Neural progenitor cell (in vitro differentiated cells): Measurements from ENCODE around the gene CSRP2. TPM values are rescaled to one million over a fixed set of nuclear protein-coding genes. Genes with fewer than 3 reads are reported as not detected.
A peak's percentile ranks its signal among the peaks of the same experiment; 100 is the strongest.

Experiments
- DNase-seq: peaks from one replicate; pipeline ENCODE4 v3.0.0-alpha.2; 2016; ENCODE audit warnings: low spot score
- H2AFZ ChIP-seq: fragments of 200-600 bp; sonication (generic); replicated peaks from 2 replicates; pipeline ENCODE4 v1.6.1; 2016; ENCODE audit warnings: antibody characterized with exemption
- H3F3A ChIP-seq: fragments of 200-600 bp; sonication (generic); 2 replicates; pipeline ENCODE4 v1.6.1; 2016; ENCODE audit warnings: antibody characterized with exemption, low read depth
- H3K27ac ChIP-seq: fragments of 200-600 bp; sonication (generic); 2 replicates; pipeline ENCODE4 v1.5.1; 2016; ENCODE audit warnings: mild to moderate bottlenecking
- H3K27me3 ChIP-seq: fragments of 200-600 bp; sonication (generic); 2 replicates; pipeline ENCODE4 v1.6.1; 2016; ENCODE audit warnings: mild to moderate bottlenecking, moderate library complexity
- H3K36me3 ChIP-seq: fragments of 200-600 bp; sonication (generic); 2 replicates; pipeline ENCODE4 v1.5.1; 2016
- H3K4me1 ChIP-seq: fragments of 200-600 bp; sonication (generic); 2 replicates; pipeline ENCODE4 v1.6.1; 2016; ENCODE audit warnings: mixed run types
- H3K4me2 ChIP-seq: fragments of 200-600 bp; sonication (generic); 2 replicates; pipeline ENCODE4 v1.6.1; 2016
- H3K4me3 ChIP-seq: fragments of 200-600 bp; sonication (generic); 2 replicates; pipeline ENCODE4 v1.5.1; 2016
- H3K79me2 ChIP-seq: fragments of 200-600 bp; sonication (generic); 2 replicates; pipeline ENCODE4 v1.6.1; 2016; ENCODE audit warnings: low read depth
- H3K9ac ChIP-seq: fragments of 200-600 bp; sonication (generic); 2 replicates; pipeline ENCODE4 v1.6.1; 2016
- H3K9me3 ChIP-seq: fragments of 200-600 bp; sonication (generic); 2 replicates; pipeline ENCODE4 v1.5.1; 2016; ENCODE audit warnings: low read depth
- H4K20me1 ChIP-seq: fragments of 200-600 bp; sonication (generic); 2 replicates; pipeline ENCODE4 v1.6.1; 2016; ENCODE audit warnings: low read depth
- H3K27ac Mint-ChIP-seq: 3 replicates; pipeline ENCODE4 v1.8.0; 2021; ENCODE audit warnings: mixed read lengths
- H3K27me3 Mint-ChIP-seq: 2 replicates; pipeline ENCODE4 v1.8.0; 2022; ENCODE audit warnings: low read depth, mild to moderate bottlenecking, inconsistent platforms, moderate library complexity, mixed read lengths; ENCODE audit not compliant: insufficient read depth
- H3K36me3 Mint-ChIP-seq: 3 replicates; pipeline ENCODE4 v1.8.0; 2021; ENCODE audit warnings: mixed read lengths
- H3K4me1 Mint-ChIP-seq: 3 replicates; pipeline ENCODE4 v1.8.0; 2021; ENCODE audit warnings: mixed read lengths
- H3K4me3 Mint-ChIP-seq: 3 replicates; pipeline ENCODE4 v1.8.0; 2021; ENCODE audit warnings: mild to moderate bottlenecking, moderate library complexity, mixed read lengths
- H3K9me3 Mint-ChIP-seq: 3 replicates; pipeline ENCODE4 v1.8.0; 2020; ENCODE audit warnings: mixed read lengths
- EZH2 ChIP-seq: fragments of 200-600 bp; sonication (generic); IDR thresholded peaks from 2 replicates; pipeline ENCODE4 v1.6.1; 2017; ENCODE audit warnings: antibody characterized with exemption, mild to moderate bottlenecking, moderate library complexity
- EZH2phosphoT487 ChIP-seq: fragments of 200-600 bp; sonication (generic); IDR thresholded peaks from 2 replicates; pipeline ENCODE4 v1.6.1; 2017; ENCODE audit warnings: antibody characterized with exemption
- total RNA-seq: library from RNA; depleted of rRNA; stranded (reverse); fragments of >200 nt; gene quantifications from 2 replicates; pipeline ENCODE4 v1.2.3, GENCODE V29; 2015; ENCODE audit warnings: low replicate concordance
- TF ChIP-seq, protein P1 (sequence below): fragments of 200-600 bp; sonication (generic); IDR thresholded peaks from 2 replicates; pipeline ENCODE4 v1.5.1; 2017; ENCODE audit warnings: antibody characterized with exemption, mild to moderate bottlenecking

CSRP2 gene
- total RNA-seq, 1 donor from 2014 or later = 405 TPM

DNA sequence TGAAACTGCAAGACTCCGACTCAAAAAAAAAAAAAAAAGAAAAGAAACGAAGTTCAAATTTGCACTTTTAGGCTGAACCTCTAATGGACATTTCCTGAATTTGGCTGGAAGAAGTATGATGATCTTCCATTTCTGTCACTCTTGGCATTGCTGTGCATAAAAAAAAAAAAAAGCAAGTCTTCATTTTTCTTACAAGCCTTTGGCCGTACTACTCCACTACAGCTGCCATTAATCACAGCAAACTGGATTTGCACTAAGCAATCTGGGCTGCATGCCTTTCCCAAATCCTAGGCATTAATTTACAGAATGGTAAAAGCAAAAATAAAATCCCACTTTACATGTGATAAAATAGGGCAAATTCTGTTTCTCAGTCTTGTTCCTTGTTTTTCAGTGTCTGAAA, 7.1 kb downstream of the CSRP2 start:
- Histone ChIP-seq H3K27ac (no peak overlapping the region), H3K79me2 (peaks cover 95% of the 10 kb centered on the region), H3K9ac (no peak overlapping the region), H2AFZ (no peak overlapping the region), H3K4me3 (no peak overlapping the region), H3F3A (peaks cover 18% of the 10 kb centered on the region), H3K36me3 (no peaks in the 10 kb centered on the region), H3K27me3 (no peaks in the 10 kb centered on the region), H4K20me1 (peaks cover 50% of the 10 kb centered on the region), H3K4me1 (peaks cover 44% of the 10 kb centered on the region), H3K9me3 (no peaks in the 10 kb centered on the region), H3K4me2 (no peak overlapping the region)
- H3K9me3 Mint-ChIP-seq = peaks cover 17% of the 10 kb centered on the region
- DNase-seq = no peak
- H3K4me3 Mint-ChIP-seq = no peak overlapping the region
- peaks cover 57% of the 10 kb centered on the region for H3K36me3 Mint-ChIP-seq
- no peak for TF ChIP-seq EZH2phosphoT487
- no peak for TF ChIP-seq EZH2
- TF ChIP-seq, protein P1, sequence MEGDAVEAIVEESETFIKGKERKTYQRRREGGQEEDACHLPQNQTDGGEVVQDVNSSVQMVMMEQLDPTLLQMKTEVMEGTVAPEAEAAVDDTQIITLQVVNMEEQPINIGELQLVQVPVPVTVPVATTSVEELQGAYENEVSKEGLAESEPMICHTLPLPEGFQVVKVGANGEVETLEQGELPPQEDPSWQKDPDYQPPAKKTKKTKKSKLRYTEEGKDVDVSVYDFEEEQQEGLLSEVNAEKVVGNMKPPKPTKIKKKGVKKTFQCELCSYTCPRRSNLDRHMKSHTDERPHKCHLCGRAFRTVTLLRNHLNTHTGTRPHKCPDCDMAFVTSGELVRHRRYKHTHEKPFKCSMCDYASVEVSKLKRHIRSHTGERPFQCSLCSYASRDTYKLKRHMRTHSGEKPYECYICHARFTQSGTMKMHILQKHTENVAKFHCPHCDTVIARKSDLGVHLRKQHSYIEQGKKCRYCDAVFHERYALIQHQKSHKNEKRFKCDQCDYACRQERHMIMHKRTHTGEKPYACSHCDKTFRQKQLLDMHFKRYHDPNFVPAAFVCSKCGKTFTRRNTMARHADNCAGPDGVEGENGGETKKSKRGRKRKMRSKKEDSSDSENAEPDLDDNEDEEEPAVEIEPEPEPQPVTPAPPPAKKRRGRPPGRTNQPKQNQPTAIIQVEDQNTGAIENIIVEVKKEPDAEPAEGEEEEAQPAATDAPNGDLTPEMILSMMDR = no peak
- peaks cover 37% of the 10 kb centered on the region for H3K4me1 Mint-ChIP-seq
- no peak overlapping the region for H3K27ac Mint-ChIP-seq
- peaks cover 6% of the 10 kb centered on the region for H3K27me3 Mint-ChIP-seq

- Histone ChIP-seq H3K4me3 (no peak overlapping the region), H3F3A (peaks cover 24% of the 10 kb centered on the region), H3K4me2 (no peak overlapping the region), H3K9me3 (no peaks in the 10 kb centered on the region), H3K79me2 (peaks cover 88% of the 10 kb centered on the region), H3K4me1 (peaks cover 42% of the 10 kb centered on the region), H3K27ac (no peak overlapping the region), H2AFZ (no peak overlapping the region), H3K36me3 (no peaks in the 10 kb centered on the region), H4K20me1 (peaks cover 48% of the 10 kb centered on the region), H3K27me3 (no peaks in the 10 kb centered on the region), H3K9ac (no peak overlapping the region)
- peaks cover 17% of the 10 kb centered on the region for H3K9me3 Mint-ChIP-seq
- no peak overlapping the region for H3K4me3 Mint-ChIP-seq
- DNase-seq = no peak
- H3K4me1 Mint-ChIP-seq = peaks cover 40% of the 10 kb centered on the region
- no peak overlapping the region for H3K27ac Mint-ChIP-seq
- H3K36me3 Mint-ChIP-seq = peaks cover 57% of the 10 kb centered on the region
- H3K27me3 Mint-ChIP-seq = peaks cover 6% of the 10 kb centered on the region
- TF ChIP-seq, protein P1 = no peak
- TF ChIP-seq EZH2phosphoT487 (no peak), EZH2 (no peak)
Observed at GRCh38 chr12:76871082-76871481, 7.7 kb downstream of the CSRP2 start.

DNA sequence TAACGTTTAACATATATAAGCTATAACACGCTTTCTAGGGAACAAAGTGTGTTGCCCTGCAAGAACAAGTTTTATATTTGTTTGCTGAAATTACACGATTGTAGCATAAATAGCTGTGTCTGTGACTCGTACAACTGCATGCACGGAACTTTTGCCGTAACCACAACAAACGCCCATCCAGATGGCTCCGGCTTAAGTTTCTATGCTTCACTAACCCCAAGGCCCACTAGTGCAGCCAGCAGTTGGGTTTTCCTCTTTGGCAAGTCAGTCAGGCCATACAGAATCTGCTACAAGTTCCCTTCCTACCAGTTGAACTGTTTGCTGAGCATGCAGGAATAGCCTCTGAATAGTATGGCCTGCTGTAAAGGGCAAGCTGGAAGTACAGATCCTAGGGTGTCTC, 12.1 kb downstream of the CSRP2 start:
- Histone ChIP-seq H3K4me3 (peak overlapping the region; percentile 26), H4K20me1 (peaks cover 10% of the 10 kb centered on the region), H3K27ac (peak overlapping the region; percentile 96), H3K9me3 (no peaks in the 10 kb centered on the region), H3F3A (peaks cover 34% of the 10 kb centered on the region), H3K9ac (no peak overlapping the region), H3K4me2 (peak overlapping the region; percentile 65), H3K4me1 (peaks cover 60% of the 10 kb centered on the region), H2AFZ (no peak overlapping the region), H3K79me2 (peaks cover 81% of the 10 kb centered on the region), H3K36me3 (peaks cover 6% of the 10 kb centered on the region), H3K27me3 (no peaks in the 10 kb centered on the region)
- H3K4me1 Mint-ChIP-seq = peaks cover 51% of the 10 kb centered on the region
- peak overlapping the region; percentile 98 for H3K27ac Mint-ChIP-seq
- H3K9me3 Mint-ChIP-seq = peaks cover 14% of the 10 kb centered on the region
- peak; percentile 77 for DNase-seq
- peaks cover 5% of the 10 kb centered on the region for H3K27me3 Mint-ChIP-seq
- peak overlapping the region; percentile 72 for H3K4me3 Mint-ChIP-seq
- TF ChIP-seq EZH2 = no peak
- no peak for TF ChIP-seq EZH2phosphoT487
- TF ChIP-seq, protein P1 = no peak
- H3K36me3 Mint-ChIP-seq = peaks cover 45% of the 10 kb centered on the region
